Measurements from ENCODE around the gene TBX4.

TBX4 gene

GRCh38 chr17:61469474-61469873 lies 17.3 kb downstream of the TBX4 start:
- TF ChIP-seq CTCF (IDR thresholded peaks at IDR 0.05; ENCODE audit: low read length, missing control alignments) = no peak
- DNase-seq (ENCODE audit: low read depth) = no peak
- no peak overlapping the region for H3K4me3 ChIP-seq (replicated peaks; ENCODE audit: low read depth, low read length)

DNA sequence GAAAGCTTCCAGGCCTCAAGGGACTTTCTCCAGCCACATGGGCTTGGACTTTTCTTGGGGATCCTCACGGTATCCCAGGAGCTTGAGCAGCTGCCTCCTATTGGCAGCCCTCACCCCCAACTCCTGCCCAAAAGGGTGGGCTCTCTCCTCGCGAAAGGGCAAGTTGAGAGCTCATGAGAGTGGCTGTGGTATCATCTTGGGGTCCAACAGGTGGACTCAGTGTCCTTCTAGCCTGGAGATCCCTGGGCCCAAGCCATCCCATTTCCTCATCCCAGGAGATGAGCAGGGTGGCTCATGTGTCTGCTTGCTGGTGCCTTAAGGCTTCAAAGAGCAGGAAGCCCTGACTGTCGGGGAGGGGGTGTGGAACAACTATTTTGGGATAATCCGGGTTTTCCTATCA lies 17.7 kb downstream of the TBX4 start:
- TF ChIP-seq CTCF (IDR thresholded peaks at IDR 0.05; ENCODE audit: low read length, missing control alignments) = no peak
- no peak overlapping the region for H3K4me3 ChIP-seq (replicated peaks; ENCODE audit: low read depth, low read length)
- DNase-seq (ENCODE audit: low read depth) = no peak

DNA sequence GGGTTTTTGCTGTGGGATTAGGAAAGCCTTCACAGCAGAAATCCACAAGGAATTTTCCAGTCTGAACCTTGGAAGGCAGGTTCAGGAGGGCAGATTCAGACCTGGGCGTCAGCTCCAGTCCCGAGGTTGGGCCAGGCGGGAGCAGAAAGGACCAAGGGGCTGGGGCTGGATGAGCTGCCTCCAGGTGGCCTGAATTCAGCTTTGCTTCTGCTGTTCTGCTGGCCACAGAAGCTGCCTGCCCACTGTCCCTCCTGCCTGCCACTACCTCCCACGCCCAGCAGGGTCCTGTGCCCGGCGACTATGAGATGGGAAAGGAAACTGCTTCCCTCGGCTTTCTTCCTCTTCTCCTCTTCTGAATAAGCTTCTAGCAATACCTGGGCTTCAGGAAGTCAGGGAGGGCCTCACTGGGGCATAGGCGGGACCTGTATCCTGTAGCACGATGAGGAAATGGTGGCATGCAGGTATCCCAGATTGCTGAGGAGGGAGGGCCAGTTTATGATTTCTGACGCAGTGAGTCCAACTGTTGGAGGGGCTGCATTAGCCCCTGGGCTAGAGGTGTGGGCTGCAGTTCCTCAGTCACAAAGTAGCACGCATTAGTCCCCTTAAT lies 18.4 kb downstream of the TBX4 start:
- no peak for DNase-seq (ENCODE audit: low read depth)
- no peak for TF ChIP-seq CTCF (IDR thresholded peaks at IDR 0.05; ENCODE audit: low read length, missing control alignments)
- H3K4me3 ChIP-seq (replicated peaks; ENCODE audit: low read depth, low read length) = no peak overlapping the region

DNA sequence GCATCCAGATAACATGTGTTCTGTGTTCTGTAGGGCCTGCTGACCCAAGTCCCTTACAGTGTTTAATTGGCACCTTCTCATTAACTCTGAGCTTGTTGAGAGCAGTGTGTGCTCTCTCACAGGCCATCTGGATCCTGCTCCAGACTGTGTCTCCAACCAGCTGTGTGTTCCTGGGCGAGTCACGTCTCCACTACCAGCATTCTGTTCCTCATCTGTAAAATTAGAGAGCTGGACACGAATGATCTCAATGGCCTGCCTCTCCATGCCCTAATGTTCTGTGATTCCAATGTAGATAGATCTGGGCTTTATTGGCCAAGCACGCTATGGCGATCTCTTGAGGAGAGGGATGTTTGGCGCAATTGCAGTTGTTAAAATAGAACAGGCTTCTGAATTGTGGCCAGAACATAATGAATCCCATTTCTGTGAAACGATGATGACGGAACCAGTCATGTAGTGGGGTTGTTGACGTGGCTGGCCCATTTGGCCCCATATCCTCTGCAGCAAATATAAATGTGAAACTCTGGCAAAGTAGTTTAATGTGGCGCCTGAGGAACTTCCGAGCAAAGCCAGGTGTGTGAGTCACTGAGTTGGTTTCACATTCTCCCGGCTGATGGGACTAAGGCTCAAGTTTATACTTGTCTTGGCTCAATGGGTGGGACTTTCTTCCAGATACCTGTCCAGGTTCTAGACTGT lies 22.2 kb downstream of the TBX4 start:
- H3K4me3 ChIP-seq (replicated peaks; ENCODE audit: low read depth, low read length) = no peak overlapping the region
- no peak for DNase-seq (ENCODE audit: low read depth)
- TF ChIP-seq CTCF (IDR thresholded peaks at IDR 0.05; ENCODE audit: low read length, missing control alignments) = no peak

GRCh38 chr17:61474934-61475333 lies 22.7 kb downstream of the TBX4 start:
- DNase-seq (ENCODE audit: low read depth) = no peak
- no peak overlapping the region for H3K4me3 ChIP-seq (replicated peaks; ENCODE audit: low read depth, low read length)
- no peak for TF ChIP-seq CTCF (IDR thresholded peaks at IDR 0.05; ENCODE audit: low read length, missing control alignments)

DNA sequence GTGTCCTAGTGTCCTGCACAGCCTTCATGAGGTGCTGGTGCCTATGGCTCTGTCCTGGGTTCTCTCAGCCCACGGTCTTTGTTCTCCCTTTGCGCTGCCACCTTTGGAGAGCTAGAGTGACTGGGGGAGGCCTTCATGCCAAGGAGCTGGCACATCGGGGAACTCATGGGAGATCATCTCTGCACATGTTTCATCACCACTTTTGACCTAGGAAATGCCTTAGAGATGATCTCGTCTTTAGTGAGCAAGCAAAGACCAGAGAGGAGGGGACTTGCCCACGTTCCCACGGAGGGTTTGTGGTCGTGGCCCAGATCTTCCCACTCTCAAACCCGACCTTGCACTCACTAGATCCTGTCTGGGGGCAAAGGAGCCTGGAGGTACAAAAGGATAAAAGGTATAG lies 23.5 kb downstream of the TBX4 start:
- peak; percentile 20 for DNase-seq (ENCODE audit: low read depth)
- no peak overlapping the region for H3K4me3 ChIP-seq (replicated peaks; ENCODE audit: low read depth, low read length)
- TF ChIP-seq CTCF (IDR thresholded peaks at IDR 0.05; ENCODE audit: low read length, missing control alignments) = no peak

All from fibroblast of pulmonary artery (primary cell).